Bronchial epithelial cell (primary cell): ENCODE measurements around the gene RGS5. TPM values are rescaled to one million over a fixed set of nuclear protein-coding genes. Genes with fewer than 3 reads are reported as not detected.

Experiments used
- DNase-seq: peaks from one replicate; pipeline ENCODE4 v3.0.0-alpha.2; 2010; ENCODE audit warnings: low read depth
- FAIRE-seq: peaks from 2 replicates; lab custom pipeline; 2011; peaks lifted over from hg19 to GRCh38; lab: Jason Lieb, UNC
- H3K27me3 ChIP-seq: 2 replicates; pipeline ENCODE4 v1.5.1; 2011; ENCODE audit warnings: low read length; ENCODE audit not compliant: control insufficient read depth, insufficient read depth
- H3K36me3 ChIP-seq: 2 replicates; pipeline ENCODE4 v1.5.1; 2011; ENCODE audit warnings: low read length; ENCODE audit not compliant: control insufficient read depth, insufficient read depth
- H3K4me3 ChIP-seq: 2 replicates; pipeline ENCODE4 v1.5.1; 2011; ENCODE audit warnings: mild to moderate bottlenecking, low read depth, low read length, control low read depth
- total RNA-seq: library from RNA; depleted of rRNA; stranded (reverse); fragments of >200 nt; gene quantifications from 2 replicates; pipeline ENCODE4 v1.2.1, GENCODE V29; 2014
- TF ChIP-seq, protein P1 (sequence below): IDR thresholded peaks from 2 replicates; pipeline ENCODE4 v1.5.1; 2011; ENCODE audit warnings: mild to moderate bottlenecking, moderate library complexity, low read length, control low read depth, inconsistent platforms; ENCODE audit not compliant: insufficient read depth, severe bottlenecking

Gene RGS5
- total RNA-seq, 1 donor from 2014 or later: 3.9 TPM

DNA sequence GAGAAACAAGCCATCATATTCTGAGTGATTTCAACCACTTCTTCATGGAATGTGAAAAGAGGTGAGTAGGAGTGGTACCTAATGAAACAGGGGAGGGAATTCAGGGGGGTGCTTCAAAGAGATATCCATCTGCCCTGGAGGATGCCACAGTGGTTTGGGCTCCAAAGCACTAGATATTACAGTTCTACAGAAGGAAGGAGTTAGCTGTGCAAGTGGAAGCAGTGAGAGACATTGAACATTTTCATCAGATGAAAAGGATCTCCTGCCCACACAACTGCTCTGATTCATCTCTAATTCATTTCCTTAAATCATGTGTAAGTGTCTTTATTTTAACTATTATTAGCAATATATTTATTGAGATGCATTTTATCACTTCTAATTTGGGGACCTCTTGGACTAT is 2.8 kb upstream of the RGS5 start:
- TF ChIP-seq, protein P1, sequence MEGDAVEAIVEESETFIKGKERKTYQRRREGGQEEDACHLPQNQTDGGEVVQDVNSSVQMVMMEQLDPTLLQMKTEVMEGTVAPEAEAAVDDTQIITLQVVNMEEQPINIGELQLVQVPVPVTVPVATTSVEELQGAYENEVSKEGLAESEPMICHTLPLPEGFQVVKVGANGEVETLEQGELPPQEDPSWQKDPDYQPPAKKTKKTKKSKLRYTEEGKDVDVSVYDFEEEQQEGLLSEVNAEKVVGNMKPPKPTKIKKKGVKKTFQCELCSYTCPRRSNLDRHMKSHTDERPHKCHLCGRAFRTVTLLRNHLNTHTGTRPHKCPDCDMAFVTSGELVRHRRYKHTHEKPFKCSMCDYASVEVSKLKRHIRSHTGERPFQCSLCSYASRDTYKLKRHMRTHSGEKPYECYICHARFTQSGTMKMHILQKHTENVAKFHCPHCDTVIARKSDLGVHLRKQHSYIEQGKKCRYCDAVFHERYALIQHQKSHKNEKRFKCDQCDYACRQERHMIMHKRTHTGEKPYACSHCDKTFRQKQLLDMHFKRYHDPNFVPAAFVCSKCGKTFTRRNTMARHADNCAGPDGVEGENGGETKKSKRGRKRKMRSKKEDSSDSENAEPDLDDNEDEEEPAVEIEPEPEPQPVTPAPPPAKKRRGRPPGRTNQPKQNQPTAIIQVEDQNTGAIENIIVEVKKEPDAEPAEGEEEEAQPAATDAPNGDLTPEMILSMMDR: no peak
- no peaks in the 10 kb centered on the region for H3K36me3 ChIP-seq
- peak; percentile 57 for DNase-seq
- H3K4me3 ChIP-seq: no peak overlapping the region
- no peaks in the 10 kb centered on the region for H3K27me3 ChIP-seq
- no peak for FAIRE-seq

- FAIRE-seq (no peak), DNase-seq (peak; percentile 68)
- no peak overlapping the region for H3K4me3 ChIP-seq
- H3K27me3 ChIP-seq: no peaks in the 10 kb centered on the region
- no peaks in the 10 kb centered on the region for H3K36me3 ChIP-seq
- TF ChIP-seq, protein P1: no peak
These were observed 845 bp upstream of the RGS5 start for GRCh38 chr1:163203561-163203960.

DNA sequence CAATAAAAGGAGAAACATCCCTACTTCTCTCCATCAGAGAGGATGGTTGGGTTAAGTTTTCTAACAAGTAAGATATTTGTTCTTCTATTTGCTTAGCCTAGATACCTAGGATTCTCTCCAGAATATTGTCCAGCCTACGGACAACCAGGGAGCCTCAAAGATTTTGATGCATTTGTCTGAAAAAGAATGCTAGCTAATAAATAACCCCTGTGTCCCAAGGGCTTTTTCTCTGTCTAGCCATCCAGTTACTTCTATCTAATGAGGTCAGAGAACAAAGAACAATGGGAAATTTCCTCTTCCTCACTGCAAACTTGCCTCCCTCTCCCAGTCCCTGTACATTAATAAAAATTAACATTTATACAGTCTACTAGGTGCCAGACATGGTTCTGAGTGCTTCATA is 810 bp downstream of the RGS5 start:
- Histone ChIP-seq H3K27me3 (no peaks in the 10 kb centered on the region), H3K36me3 (no peaks in the 10 kb centered on the region), H3K4me3 (no peak overlapping the region)
- DNase-seq (no peak), FAIRE-seq (no peak)
- TF ChIP-seq, protein P1: no peak

DNA sequence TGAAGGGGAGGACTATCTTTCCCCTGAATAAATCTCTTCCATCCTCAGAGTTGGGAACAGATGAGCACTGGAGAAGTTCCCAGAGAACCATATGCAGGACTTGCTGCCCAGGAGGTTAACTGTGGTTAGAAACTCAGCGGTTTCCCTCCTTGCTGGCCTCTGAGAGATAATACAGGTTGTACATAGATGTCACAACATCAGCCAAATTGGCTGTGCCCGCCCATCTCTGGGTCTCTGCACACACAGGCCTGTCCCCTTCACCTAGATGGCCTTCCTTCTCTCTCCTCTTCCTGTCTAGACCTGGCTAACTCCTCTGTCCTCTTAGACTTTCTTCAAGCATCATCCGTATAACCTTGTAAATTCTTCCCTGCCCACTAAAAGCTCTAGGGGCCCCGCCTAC is 5.7 kb downstream of the RGS5 start:
- FAIRE-seq (no peak), DNase-seq (no peak)
- TF ChIP-seq, protein P1: no peak
- Histone ChIP-seq H3K4me3 (no peak overlapping the region), H3K36me3 (no peaks in the 10 kb centered on the region), H3K27me3 (no peaks in the 10 kb centered on the region)

GRCh38 chr1:163196449-163196787 is 6.3 kb downstream of the RGS5 start:
- TF ChIP-seq, protein P1: no peak
- Histone ChIP-seq H3K27me3 (no peaks in the 10 kb centered on the region), H3K36me3 (no peaks in the 10 kb centered on the region), H3K4me3 (no peak overlapping the region)
- DNase-seq: no peak
- no peak for FAIRE-seq

DNA sequence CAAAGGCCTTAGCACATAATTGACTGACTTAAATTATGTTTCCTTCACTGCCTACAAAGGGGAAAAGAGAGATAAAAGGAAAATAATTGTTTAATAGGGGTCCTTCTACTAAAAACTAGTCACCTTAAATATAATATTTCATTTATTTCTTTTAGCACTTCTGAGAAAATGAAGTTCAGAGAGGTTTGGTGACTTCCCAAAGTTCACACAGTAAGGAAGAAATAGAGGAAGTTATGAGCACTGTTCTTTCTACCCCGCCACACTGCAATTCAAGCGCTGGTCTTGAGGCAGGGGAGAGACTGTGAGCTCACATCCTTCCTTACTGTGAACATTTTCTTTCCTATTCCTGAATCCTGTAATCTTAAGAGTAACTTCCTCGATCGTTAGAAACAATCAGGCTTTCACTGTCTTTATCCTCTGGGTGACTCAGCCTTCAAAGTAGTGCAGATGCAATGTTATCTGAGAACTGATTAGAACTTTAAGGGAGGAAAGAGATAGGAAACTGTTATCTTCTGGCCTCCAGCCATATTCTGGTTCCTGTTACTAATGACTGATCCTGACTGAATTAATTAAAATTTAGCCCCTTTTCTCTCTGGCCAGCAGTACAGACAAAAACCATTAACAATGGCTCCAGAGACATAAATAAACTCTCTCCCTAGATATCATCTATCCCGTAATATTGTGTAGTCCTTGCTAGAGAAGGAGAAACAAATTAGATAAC is 6.8 kb downstream of the RGS5 start:
- TF ChIP-seq, protein P1: no peak
- DNase-seq (peak; percentile 18), FAIRE-seq (no peak)

More for the DNA sequence above, 6.8 kb downstream of the RGS5 start:
- Histone ChIP-seq H3K36me3 (no peaks in the 10 kb centered on the region), H3K4me3 (no peak overlapping the region), H3K27me3 (no peaks in the 10 kb centered on the region)
